Measurements from ENCODE around the gene ROPN1B.

- TF ChIP-seq EZH2phosphoT487 (IDR thresholded peaks at IDR 0.05; ENCODE audit: insufficient read depth, low read depth) (no peak), EZH2 (IDR thresholded peaks at IDR 0.05; ENCODE audit: insufficient read depth, poor library complexity, severe bottlenecking) (no peak)
Measured at GRCh38 chr3:126023390-126023789, 54.4 kb downstream of the ROPN1B start.
